GOT3 (cell line): ENCODE results near the gene MGME1.

Experiments used
- DNase-seq: peaks from one replicate; lab custom pipeline; 2025; ENCODE audit warnings: mixed read lengths; lab: John Stamatoyannopoulos, UW

Gene MGME1

GRCh38 chr20:17968366-17969277 is at the start of gene MGME1, which contains the start of gene SNX5:
Gene MGME1 (plus strand): TSS chr20:17969018. CDS start chr20:17969860, 842 bp downstream.
Gene SNX5 (minus strand): TSS chr20:17968794. CDS start chr20:17968425, 369 bp downstream.
- peak; percentile 99 for DNase-seq

- no peak for DNase-seq
Measured at GRCh38 chr20:17919149-17919548, 49.7 kb upstream of the MGME1 start.

GRCh38 chr20:17921774-17922173 is 47.0 kb upstream of the MGME1 start:
- no peak for DNase-seq

- DNase-seq, result no peak
Measured at GRCh38 chr20:17925141-17925939, 43.5 kb upstream of the MGME1 start.

GRCh38 chr20:17925940-17926300 is 42.9 kb upstream of the MGME1 start:
- no peak for DNase-seq

- no peak for DNase-seq
Measured at GRCh38 chr20:17928211-17928611, 40.6 kb upstream of the MGME1 start.

GRCh38 chr20:17928633-17929311 is 40.0 kb upstream of the MGME1 start:
- no peak for DNase-seq

GRCh38 chr20:17931513-17931912 is 37.3 kb upstream of the MGME1 start:
- DNase-seq, result no peak

- no peak for DNase-seq
Measured at GRCh38 chr20:17932396-17932795, 36.4 kb upstream of the MGME1 start.

- DNase-seq, result no peak
Measured at GRCh38 chr20:17933121-17933520, 35.7 kb upstream of the MGME1 start.

- DNase-seq, result no peak
Measured at GRCh38 chr20:17933711-17934110, 35.1 kb upstream of the MGME1 start.

- no peak for DNase-seq
Measured at GRCh38 chr20:17934141-17934862, 34.5 kb upstream of the MGME1 start.

- no peak for DNase-seq
Measured at GRCh38 chr20:17935186-17935585, 33.6 kb upstream of the MGME1 start.

GRCh38 chr20:17935761-17936160 is 33.1 kb upstream of the MGME1 start:
- DNase-seq, result no peak

GRCh38 chr20:17936286-17936760 is 32.5 kb upstream of the MGME1 start:
- no peak for DNase-seq

GRCh38 chr20:17936761-17937732 is 31.8 kb upstream of the MGME1 start:
- no peak for DNase-seq

GRCh38 chr20:17938871-17939619 is 29.8 kb upstream of the MGME1 start:
- DNase-seq, result no peak

GRCh38 chr20:17939622-17940223 is 29.1 kb upstream of the MGME1 start:
- no peak for DNase-seq
